ENCODE results near the gene ZBTB20. TPM values are rescaled to one million over a fixed set of nuclear protein-coding genes. Genes with fewer than 3 reads are reported as not detected.

Gene ZBTB20
- total RNA-seq, 1 donor from 2014 or later: 8.7 TPM

DNA sequence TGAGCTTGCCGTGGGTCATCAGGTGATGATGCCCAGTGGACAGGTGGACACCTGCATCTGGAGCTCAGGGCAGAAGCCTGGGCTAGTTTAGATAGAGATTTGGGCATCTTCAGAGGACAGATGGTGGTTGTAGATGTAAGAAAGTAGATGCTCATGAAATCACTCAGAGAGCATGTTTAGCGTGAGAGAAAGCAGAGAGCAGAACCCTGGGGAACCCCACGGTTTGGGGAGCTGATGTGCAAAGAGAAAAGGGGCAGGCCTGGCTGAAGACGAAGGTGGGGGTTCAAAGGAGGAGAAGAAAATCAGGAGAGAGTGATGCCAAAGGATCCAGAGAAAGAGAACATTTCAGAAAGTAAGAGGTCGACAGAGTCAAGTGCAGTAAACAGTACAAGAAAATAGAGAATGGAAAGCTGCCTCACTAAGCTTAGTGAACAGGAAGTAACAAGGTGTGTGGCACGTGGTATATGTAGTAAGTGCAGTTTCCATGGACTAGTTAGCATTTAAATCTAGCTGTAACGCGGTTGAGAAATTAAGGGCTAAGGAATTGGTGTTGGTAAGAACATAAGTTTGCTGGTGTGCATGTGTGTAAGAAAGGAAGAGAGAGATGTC, 839.8 kb downstream of the ZBTB20 start:
- no peak for DNase-seq (ENCODE audit: low read depth in 2 of 2)

DNA sequence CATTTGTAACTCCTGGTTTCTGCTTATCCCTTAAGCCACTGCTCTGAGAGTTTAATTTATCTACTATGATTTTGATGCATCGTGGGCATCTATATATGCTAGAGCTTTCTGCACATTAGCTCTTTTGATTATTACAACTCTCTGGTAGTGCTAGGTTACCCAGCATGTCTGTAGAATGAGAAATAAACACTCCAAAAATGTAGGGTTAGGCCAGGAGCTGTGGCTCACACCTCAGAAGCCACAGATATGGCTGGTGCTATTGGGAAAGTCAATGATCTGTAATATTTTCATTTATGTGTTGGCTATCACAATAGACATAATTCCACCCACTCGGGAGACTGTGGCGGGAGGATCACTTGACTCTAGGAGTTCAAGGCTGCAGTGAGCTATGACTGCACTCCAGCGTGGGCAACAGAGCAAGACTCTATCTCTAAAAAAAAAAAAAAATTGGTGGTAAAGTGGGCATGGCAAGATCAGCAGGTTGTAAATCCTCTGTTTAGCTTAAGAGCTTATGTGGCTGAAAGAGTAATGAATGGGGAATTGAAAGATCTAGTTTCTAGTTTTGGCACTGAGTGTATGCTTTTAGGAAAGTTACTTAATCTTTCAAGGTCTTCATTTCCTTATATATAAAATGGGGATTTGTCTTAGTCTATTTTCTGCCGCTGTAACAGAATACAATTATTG, 847.0 kb downstream of the ZBTB20 start:
- no peak for DNase-seq (ENCODE audit: low read depth in 2 of 2)

- peak; percentile 29 to 35 for DNase-seq (ENCODE audit: low read depth in 2 of 2)
Measured at GRCh38 chr3:114299421-114299820, 847.7 kb downstream of the ZBTB20 start.

DNA sequence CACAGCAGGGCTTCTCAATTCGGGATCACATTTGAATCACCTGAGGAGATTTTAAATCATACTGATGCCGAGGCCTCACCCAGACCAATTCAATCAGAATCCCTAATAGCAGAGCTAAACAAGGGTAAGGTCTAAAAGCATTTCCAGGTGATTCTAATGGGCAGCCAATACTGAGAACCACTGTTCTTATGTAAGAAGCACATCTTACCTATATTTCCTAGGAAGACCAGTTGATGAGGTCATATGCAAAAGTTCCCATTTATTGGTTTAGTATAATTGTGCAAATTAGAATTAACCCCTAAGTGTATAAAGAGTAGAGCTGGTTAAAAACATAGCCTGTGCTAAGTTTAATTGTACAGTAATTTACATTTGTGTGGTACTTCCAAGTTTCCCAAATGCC, 851.1 kb downstream of the ZBTB20 start:
- DNase-seq (ENCODE audit: low read depth in 2 of 2): no peak

GRCh38 chr3:114294940-114295480, 852.1 kb downstream of the ZBTB20 start:
- no peak for DNase-seq (ENCODE audit: low read depth in 2 of 2)

- DNase-seq (ENCODE audit: low read depth in 2 of 2): no peak
Measured at GRCh38 chr3:114293838-114294535, 853.1 kb downstream of the ZBTB20 start, which contains the start of gene TIGIT. Gene TIGIT, plus strand, starts transcription at chr3:114294028. Its CDS starts 34 bp downstream, at chr3:114294062.

GRCh38 chr3:114290911-114291901, 855.9 kb downstream of the ZBTB20 start:
- peak; percentile 25 to 57 for DNase-seq (ENCODE audit: low read depth in 2 of 2)

DNA sequence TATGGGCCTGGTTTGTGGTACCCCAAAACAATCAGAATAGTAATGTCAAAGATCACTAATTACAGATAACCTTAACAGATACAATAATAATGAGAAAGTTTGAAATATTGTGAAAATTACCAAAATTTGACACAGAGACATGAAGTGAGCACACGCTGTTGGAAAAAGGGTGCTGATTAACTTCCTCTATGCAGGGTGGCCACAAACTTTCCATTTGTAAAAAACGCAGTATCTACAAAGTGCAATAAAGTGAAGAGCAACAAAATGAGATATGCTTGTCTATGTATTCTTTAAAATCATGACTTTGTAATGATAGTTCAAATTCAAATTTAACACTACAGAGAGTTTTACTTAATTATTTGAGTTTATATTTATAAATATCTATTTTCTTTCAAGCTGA, 860.8 kb downstream of the ZBTB20 start:
- no peak for DNase-seq (ENCODE audit: low read depth in 2 of 2)

DNA sequence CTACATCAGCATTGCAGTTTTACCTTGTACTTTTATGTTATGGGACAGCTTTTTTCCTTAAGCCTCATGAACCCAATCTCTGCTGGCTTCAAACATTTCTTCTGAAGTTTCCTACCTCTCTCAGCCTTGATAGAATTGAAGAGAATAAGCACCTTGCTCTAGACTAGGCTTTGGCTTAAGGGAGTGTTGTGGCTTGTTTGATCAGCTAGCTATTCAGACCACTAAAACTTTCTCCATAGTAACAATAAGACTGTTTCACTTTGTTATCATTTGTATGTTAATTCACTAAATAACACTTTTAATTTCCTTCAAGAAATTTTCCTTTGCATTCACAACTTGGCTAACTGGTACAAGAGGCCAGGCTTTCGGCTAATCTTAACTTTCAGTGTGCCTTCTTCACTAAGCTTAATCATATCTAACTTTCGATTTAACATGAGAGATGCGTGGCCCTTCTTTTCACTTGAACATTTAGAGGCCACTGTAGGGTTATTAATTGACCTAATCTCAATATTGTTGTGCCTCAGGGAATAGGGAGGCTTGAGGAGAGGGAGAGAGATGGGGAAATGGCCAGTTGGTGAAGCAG, 861.3 kb downstream of the ZBTB20 start:
- no peak for DNase-seq (ENCODE audit: low read depth in 2 of 2)

GRCh38 chr3:114284644-114285043, 862.4 kb downstream of the ZBTB20 start:
- DNase-seq (ENCODE audit: low read depth in 2 of 2): no peak

Measured in dermis microvascular lymphatic vessel endothelial cell (primary cell).